GM21723 (cell line): ENCODE results near the gene BRD1.

ENCODE experiments used
- ATAC-seq: cut with Tn5 transposase; IDR thresholded peaks from one replicate; pipeline ENCODE4 v1.9.1; 2021; ENCODE audit warnings: mild to moderate bottlenecking, moderate library complexity; ENCODE audit not compliant: unreplicated experiment

Gene BRD1

GRCh38 chr22:49734882-49735281 lies 92.8 kb downstream of the BRD1 start:
- ATAC-seq: no peak

DNA sequence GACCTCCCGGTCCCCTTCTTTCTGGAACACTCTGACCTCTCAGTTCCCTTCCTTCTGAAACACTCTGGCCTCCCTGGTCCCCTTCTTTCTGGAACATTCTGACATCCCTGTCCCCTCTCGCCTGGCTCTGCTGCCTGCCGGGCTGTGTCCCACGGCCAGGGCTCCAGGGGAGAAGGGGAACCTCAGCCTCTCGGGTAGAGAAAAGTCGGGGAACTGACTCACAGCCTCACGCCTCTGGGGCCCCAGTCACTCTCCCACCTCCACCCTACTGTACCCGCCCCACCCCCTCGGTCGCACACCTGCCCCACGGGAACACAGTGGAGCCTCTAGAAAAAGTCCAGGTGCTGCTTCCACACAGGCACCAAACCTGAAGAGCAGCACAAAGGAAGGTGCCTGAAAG lies 93.3 kb downstream of the BRD1 start:
- no peak for ATAC-seq

GRCh38 chr22:49733631-49734030 lies 94.0 kb downstream of the BRD1 start:
- no peak for ATAC-seq

DNA sequence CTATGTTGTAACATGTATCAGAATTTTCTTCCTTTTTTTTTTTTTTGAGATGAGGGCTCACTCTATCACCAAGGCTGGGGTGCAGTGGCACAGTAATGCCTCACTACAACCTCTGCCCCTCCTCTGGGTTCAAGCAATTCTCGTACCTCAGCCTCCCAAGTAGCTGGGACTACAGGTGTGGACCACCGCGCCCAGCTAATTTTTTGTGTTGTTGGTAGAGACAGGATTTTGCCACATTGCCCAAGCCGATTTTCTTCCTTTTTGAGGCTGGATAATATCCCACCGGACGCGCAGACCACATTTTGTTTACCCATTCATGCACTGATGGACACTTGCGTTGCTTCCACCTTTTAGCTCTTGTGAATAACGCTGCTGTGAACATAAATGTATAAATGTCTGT lies 97.0 kb downstream of the BRD1 start:
- no peak for ATAC-seq

DNA sequence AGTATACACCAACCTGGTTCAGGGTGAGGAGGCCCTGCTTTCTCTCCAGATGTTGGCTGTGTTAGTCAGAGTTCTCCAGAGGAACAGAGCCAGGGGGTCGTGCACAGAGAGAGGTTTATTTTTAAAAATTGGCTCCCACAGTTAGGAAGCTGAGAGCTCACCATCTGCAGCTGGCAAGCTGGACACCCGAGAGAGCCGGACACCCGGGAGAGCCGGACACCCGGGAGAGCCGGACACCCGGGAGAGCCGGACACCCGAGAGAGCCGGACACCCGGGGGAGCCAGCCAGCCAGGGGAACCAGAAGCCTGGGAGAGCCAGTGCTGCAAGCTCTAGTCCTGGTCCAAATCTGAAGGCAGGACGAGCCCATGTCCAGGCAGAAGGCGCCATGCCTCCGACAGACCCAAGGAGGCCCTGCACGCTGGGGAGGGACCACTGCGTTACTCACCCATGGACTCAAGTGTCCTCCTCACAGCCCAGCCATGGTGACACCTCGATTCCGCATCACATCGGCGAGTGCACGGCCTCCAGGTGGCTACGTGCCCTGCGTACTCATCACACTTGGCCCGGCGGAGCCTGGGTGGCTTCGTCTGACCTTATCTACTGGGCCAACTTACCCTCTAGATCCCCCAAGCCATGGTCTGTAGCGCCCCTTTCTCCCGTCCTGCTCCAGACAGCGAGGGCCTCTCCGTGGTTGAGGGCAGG lies 99.0 kb downstream of the BRD1 start:
- no peak for ATAC-seq

- no peak for ATAC-seq
These were observed 99.6 kb downstream of the BRD1 start for GRCh38 chr22:49727881-49728569.

DNA sequence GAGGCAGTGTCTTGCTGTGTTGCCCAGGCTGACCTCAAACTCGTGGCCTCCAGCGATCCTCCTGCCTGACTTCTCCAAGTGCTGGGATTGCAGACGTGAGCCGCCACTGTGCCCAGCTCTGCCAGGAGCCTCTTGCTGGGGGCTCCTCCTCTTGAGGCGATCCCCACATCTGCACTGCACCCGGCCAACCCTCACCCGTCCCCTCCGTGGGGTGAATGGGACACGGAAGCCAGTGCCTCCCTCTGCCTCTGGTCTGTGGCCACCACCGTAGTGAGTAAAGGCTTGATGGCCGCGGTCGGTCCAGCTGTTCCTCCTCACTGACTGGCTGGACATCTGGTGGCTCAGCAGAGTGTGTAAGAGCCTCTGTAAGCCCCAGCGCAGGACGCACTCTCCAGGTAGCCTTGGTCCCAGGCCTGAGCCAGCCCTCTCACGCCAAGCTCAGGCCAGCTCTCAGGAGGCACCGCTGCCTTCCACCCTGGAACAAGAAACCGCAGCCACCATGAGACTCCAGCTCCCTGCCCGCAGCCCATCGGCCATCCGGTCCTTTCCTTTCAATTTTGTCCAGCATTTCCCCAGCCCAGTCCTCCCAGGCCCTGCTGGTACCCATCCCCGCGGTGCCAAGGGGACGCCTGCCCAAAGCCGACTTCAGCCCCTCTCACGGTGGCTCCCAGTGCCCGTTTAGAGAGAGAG lies 100.3 kb downstream of the BRD1 start:
- ATAC-seq: no peak

DNA sequence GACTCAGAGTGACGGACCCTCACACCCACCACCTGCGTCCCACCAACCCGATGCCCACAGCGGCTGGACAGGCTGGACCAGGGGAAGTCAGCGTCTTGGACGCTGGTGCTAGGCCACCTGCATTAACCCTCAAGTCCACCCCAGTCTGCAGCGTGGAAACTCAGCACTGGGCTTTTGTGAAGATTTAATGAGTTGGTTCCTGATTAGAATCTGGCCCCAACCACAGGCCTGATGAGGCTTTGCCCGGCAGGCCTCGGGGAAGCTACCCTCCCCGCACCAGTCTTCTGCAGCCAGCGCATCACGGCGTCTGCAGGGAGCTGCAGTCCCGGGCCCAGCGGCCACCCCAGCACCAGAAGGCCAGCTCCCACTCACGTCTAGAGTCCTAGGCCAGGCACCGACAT lies 101.0 kb downstream of the BRD1 start:
- no peak for ATAC-seq

- no peak for ATAC-seq
These were observed 101.5 kb downstream of the BRD1 start for GRCh38 chr22:49726022-49726681.

DNA sequence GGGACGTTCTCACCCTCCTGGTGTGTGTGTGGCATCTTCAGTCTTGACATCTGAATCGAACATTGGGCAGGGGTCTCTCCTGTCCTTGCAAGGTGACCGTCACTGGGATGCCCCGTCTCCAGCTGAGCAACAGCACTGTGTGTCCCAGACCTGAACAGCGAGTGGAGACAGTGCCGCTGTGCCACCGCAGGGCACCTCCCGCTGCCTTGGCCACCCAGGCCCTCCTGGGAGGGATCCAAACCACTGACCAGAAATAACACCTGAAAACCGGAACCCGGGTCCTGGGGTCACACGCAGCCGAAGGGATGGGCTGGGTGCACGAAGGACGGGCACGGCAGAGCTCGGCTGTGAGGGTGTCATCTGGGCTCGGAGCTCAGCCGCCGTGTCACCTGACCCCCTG lies 102.2 kb downstream of the BRD1 start:
- no peak for ATAC-seq

DNA sequence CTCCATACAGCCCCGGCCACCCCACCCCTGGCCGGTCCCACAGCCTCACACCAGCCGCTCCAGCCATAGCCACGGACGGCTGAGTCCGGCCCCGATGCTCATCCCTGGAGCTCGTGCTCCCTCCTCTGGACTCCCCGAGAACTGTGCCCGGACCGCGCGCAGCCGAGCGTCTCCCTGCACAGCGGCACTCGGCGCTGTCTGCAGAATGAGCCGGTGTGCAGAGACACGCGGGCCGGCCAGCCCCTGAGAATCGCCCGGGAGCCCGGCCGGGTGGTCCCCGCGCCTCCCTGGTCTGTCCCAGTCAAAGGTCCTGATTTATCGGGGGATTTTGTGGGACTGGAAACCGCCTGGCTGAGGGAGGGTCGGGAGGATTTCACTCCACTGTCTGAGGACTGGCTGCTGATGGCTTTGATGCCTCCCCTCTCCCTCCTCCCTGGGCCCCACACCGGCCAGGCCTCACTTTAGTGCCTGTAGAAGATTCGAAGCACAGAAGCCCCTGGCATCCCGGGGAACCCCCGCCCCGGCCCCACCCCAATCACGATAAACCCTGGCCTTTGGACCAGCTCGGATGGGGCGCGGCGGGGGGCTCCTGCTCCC lies 102.7 kb downstream of the BRD1 start:
- ATAC-seq: no peak

GRCh38 chr22:49724030-49724892 lies 103.4 kb downstream of the BRD1 start:
- ATAC-seq: no peak

DNA sequence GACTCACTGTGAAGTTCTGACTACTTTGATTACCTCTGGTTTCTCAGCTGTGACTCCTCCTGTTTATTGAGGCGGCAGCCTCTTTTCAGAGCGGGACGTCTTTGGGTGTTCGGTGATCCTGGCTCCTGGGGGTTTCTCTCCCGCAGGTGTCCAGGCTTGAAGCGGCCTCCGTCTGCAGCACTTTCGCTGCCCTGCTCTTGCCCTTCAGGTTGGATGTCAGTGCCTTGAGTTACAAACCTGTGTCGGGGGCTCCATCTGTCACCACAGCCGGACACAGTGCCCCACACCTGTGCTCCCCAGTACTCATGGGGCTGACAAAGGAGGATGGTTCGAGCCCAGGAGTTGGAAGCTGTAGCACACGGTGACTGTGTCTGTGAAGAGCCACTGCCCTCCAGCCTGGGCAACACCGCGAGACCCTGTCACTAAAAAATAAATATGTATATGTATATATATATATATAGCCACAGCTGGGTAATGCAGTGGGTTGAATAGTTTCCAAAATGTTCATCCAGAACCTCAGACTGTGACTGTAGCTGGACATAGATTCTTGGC lies 104.1 kb downstream of the BRD1 start:
- no peak for ATAC-seq
